Activated CD4-positive, alpha-beta T cell treated with anti-CD3 and anti-CD28 coated beads for 48 hours (primary cell): ENCODE results near the gene JAG2.

Source experiments
- DNase-seq: peaks from one replicate; pipeline ENCODE4 v3.0.0-alpha.2; 2020

Gene JAG2

DNA sequence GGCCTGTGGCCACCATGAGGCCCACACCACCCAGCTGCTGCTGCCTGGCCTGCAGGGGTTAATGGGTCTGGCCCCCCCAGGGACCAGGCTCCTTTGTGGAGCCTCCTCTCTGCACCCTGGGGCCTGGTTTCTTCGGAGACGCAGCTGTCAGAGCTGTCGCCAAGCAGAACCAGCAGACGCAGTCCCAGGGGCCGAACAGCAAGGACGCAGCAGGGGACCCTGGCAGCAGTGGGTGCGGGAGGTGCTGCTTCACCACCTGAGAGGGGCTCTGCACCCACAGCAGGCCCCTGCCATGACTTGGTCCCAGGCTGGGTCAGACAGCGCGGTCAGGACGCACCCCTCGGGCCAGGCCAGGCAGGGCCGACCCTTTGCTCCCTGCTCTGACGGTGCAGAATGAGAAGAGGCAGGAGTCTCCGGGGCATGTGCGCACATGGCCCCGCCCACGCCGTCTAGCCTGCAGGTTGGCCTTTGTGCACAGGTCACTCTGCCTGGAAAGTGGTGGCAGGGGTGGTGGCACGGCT, 30.5 kb downstream of the JAG2 start:
- no peak for DNase-seq

DNA sequence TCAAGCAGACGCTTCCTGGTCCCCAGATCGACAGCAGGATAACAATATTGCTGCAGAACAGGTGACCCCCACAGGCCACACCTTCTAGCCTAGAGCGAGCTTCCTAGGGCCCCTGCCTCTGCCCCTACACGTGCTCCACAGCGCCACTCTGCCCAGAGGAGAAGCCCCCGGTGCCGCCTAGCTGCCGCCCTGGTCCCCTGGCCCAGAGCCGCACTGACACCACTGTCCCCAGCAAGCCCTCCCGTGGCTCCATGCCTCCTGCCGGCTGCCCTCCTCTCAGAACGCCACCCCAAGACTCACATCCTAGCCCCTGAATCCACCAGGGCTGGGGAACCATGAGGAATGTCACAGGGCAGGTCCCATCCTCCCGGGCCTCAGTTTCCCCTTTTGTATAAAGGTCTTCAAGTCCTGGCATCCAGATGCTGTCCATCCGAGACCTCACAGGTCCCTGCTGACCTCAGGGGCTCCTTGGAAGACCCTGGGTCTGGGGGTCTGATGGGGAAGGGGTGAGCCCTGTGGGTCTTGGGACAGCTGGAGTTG, 31.0 kb downstream of the JAG2 start:
- DNase-seq = no peak

DNA sequence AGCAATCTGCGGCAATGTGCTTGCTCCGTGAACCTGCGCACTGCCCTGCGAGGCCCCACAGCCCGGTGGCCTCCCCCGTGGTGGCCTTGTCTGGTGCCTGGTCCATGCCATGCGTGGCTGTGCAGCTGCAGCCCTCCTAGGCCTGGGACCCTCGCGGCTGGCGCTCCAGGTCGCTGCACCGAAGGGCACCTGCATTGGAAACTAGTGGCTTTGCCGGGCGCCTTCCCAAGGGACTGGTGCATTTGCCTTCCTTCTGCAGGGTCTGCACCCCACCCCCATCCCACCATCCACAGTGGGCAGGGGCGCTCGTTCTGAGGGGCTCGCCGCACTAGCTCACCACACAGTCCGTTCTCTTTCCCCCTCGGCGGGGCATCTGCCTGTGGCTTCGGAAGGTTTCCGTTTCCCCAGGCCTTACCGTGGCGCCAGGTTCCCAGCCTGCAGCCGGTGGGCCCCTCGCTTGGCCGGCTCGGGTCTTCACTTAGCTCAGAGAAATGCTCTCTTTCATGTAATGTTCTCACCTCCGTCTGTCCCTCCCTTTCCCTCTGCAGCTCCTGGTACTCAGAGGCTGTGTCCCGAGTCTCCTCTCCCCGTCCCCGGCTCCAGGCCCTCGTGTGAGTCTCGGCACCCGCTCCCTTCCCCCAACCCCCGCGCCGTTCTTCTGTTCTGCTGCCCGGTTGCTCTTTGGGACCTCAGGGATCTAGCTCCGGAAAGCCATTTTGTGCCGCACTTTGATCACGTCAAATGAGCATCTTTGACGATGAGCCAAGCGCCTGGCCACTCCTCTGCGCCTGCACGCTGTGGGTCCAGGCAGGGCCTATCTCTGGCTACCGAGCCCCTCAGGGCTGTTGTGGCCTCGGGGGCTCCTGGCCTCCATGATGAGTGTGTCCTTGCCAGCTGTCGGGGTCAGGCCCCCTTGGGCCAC, 31.9 kb downstream of the JAG2 start:
- DNase-seq = no peak

DNA sequence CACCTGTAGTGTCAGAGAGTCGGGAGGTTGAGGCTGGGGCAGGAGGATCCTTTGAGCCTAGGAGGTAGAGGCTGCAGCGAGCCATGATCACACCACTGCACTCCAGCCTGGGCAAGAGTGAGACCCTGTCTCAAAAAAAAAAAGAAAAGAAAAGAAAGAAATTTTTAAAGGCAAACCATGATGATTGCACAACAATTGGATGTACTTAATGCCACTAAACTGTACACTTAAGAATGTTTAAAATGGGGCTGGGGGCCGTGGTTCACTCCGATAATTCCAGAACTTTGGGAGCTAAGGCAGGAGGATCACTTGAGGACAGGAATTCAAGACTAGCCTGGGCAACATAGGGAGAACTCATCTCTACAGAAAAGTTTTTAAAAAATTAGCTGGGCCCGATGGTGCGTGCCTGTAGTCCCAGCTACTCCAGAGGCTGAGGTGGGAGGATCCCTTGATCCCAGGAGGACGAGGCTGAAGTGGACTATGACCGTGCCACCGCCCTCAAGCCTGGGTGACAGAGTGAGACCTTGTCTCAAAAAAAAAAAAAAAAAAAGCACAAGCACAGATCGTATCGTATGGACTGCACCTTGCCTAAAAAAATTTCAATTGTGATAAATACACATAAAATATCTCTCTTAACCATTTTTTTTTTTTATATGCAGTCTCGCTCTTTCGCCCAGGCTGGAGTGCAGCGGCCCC, 32.7 kb downstream of the JAG2 start:
- DNase-seq = no peak

DNA sequence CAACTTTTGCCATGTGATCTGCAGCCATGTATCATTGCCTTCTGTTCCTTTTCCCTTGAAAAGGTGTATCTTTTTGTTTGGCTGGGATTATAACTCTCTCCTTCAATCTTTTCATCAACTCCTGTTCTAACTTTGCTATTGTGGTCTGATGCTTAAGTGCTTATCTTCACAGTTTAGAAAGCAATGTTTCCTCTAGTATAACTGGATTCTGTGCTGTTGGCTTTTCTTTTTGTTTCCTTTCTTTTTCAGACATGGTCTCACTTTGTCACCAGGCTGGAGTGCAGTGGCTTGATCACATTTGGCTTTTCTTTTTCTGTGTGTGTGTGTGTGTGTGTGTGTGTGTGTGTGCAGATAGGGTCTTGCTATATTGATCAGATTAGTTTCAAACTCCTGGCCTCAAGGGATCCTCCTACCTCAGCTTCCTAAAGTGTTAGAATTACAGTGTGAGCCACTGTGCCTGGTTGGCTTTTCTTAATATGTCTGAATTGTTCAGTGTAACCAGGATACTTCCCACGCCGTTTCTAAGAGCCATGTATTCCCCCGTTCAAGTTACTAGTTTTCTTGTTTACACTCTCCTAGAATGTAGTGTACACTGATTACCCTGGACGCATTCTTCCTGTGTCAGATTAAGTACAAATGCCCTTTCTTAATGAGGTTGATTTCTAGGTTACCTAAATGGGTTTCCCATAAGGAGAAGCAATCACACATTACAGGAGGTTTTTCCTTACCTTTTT, 35.5 kb downstream of the JAG2 start:
- DNase-seq = no peak

DNA sequence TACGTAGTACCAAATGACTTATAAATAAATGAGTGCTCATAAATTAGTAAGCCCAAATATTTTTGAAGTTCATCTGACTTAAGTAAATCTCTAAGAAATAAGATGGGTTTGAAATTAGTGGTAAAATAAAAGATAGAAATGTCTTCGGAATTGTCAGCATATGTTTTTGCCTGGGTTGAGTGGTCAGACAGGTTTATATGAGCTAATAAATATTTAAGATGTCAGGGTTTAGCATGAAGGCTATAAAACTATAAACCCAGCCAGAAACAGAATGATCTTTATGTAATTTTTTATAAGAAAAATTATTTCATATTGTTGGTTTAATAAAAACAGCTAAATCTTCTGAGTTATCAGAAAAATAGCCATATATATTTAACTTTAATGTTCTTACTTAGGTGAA, 37.3 kb downstream of the JAG2 start:
- no peak for DNase-seq

DNA sequence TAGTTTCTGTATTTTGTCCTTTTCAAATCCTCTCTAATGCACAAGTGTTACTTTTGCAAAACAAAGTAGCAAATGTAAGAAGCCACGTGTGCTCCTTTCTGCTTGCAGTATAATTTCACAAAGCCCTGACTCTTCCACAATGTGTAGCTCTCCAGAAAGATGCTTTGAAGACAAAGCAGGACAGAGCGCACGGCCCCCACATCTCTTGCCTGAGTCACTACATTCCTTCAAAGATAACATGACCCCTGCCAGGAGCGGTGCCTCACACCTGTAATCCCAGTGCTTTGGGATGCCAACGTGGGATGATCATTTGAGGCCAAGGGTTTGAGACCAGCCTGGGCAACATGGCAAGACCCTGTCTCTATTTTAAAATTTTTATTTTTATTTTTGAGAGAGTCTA, 40.5 kb downstream of the JAG2 start:
- DNase-seq = no peak

DNA sequence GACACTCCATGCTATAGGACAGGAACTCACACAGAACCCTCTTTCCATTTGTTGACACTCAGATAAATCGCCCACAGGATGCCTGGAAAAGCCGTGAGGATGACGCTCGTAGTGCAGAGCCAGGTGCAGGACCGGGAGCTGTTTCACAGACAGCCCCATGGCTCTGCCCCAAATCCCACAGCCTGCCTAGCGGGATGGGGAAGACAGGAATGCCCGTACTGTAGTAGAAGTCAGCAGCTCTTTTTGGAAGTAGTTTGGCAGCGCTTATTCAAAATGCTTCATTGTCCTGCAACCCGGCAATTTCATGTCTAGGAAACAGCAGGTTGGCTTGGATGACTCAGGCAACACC, 41.6 kb downstream of the JAG2 start:
- DNase-seq = no peak

DNA sequence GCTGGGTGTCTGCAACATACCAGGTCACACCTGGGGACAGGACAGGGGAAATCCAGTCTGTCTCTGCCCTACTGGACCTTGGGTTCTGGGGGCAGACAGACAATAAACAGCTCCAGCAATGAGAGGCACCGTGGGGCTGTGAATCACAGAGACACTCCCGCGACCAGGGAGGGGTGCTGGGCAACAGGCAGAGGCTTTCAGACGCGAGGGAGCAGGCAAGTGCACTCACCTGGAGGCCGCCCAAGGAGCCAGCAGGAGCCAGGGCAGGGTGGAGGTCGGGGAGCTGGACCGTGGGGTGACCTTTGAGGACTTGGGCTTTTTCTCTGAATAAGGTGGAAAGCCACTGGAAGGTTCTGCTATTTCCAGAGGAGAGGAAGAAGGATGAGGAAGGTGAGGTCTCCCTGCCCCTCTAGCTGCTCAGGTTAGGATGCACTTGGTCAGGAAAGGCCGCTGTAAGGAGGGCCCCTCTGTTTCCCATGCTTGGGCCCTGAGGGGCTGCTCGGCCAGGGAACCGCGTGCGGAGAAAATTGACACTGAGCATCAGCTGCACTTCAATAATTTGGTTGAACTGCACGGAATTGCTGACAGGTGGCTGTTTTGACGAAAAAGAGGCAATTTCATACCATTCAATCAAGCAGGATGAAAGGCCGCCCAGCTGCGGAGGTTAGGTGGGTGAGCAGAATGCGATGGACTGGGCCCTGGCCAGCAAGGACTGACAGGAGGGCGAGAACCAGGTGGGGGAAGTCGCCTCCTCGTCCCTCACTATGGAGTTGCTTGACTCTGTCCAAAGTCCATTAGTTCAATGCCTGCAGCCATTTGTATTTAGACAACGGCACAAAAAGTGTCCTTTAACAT, 42.2 kb downstream of the JAG2 start:
- no peak for DNase-seq

DNA sequence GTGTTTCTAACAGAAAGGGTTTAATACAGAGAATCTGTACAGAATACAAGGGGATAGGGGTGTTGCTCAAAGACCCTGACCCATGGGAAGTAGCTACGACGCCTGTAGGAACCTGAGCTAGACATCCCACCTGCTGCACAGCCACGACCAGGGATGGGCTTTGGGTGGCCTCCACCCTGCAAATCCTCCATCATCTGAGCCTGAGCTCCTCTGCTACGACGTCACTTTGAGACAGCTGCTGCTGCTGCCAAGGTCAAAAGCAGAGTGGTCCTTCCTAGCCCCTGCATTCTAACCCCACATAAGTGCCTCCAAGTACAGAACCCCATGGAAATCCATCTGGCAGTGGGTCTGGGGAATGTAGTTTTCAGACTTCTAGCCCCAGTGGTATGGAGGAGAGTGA, 43.8 kb downstream of the JAG2 start:
- no peak for DNase-seq

DNA sequence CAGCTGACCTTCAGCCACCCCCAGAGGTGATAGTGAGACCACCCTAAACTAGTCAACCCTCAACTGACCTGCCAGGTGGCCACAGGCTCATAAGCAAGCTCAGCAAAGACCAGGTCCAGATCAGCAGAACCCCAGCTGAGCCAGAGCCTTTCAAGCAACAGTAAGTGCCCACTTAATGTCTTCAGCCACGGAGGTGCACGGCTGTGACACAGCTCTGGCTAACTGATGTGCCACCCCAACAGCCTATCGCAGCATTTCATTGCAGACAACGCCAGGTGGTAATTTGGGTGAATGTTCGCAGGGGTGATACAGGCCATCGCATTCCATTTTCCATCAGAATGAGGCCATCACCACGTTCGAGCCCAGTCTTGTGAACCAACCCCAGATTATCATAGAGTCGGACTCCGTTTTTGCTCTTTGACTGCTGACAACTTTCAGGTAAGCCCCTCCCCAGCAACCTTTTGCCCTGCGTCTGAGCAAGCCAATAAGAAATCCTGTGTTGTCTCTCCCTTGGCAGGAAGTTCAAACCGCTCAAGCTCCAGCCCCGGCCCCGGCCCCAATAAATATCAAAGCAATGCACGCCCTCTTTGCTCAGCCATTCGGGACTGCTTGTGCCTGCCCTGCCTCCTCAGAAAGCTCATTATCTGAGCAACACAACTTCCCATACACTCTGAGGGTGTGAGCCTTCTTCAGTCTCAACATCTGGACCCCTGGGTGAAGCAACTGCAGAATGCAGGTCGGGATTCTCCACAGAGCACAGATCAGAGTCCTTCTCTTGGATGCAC, 44.4 kb downstream of the JAG2 start:
- DNase-seq = no peak

DNA sequence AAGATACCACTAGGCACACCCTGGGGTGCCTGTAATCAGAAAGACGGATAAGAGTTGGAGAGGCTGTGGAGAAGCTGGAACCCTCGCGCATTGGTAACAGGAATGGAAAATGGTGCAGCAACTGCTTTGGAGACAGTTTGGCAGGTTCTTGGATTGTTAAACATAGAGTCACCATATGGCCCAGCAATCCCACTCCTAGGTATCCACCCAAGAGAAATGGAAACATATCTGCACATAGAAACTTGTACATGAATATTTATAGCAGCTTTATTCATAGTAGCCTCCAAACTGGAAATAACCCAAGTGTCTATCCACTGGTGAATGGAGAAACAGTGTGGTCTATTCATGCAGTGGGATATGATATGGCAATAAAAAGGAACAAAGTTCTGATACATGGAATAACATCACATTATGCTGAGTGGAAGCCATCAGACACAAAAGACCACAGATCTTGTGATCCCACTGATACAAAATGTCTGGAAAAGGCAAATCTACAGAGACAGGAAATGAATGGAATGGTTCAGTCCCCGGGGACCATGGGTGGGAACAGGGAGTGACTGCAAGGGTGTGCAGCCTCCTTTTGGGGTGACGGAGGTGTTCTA, 45.4 kb downstream of the JAG2 start:
- DNase-seq = no peak

DNA sequence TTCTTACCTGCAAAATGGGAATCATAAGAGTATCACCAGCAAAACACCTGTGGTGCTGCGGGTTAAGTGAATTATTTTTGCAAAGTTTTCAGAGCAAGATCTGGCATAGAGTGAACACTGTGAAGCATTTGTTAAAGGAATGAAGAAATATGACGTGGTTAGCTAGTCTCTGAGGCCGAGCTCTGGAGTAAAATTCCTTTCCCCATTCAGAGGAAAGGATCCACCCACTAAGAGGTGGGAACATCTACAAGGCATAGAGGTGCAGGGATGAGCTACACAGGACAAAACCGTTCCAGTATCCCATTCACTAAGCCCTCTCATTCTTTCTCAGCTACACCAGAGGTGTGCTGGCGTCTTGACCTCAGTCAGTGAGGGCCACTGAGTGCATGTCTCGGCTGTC, 48.5 kb downstream of the JAG2 start:
- no peak for DNase-seq

DNA sequence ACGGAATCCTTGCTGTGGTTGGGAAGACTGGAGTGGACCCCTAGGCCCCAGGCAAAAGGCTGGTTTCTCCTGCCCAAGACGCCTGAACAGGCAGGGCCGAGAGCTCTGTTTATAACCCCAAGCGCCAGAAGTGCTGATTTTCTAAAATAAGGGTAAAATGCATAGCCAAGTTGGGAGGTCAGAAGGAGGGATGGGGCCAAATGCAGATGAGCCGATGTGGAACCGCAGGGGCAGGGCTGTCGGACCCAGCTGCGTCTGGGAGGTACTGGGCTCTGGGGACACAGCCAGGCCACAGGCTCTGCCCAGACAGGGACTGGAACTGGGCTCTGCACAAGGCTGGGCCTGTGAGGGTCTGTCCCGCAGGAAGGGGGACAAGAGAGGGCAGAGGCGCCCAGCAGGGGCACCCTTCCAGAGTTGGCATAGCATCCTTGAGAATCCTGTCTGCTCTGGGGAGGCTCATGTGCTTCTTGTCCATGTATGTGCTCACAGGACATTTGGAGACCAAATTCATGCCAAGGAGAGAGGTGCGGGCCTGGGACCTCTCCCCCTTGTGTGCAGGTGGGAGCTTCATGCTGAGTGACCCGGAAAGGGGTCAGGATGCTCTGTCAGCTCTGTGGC, 49.1 kb downstream of the JAG2 start:
- no peak for DNase-seq

DNA sequence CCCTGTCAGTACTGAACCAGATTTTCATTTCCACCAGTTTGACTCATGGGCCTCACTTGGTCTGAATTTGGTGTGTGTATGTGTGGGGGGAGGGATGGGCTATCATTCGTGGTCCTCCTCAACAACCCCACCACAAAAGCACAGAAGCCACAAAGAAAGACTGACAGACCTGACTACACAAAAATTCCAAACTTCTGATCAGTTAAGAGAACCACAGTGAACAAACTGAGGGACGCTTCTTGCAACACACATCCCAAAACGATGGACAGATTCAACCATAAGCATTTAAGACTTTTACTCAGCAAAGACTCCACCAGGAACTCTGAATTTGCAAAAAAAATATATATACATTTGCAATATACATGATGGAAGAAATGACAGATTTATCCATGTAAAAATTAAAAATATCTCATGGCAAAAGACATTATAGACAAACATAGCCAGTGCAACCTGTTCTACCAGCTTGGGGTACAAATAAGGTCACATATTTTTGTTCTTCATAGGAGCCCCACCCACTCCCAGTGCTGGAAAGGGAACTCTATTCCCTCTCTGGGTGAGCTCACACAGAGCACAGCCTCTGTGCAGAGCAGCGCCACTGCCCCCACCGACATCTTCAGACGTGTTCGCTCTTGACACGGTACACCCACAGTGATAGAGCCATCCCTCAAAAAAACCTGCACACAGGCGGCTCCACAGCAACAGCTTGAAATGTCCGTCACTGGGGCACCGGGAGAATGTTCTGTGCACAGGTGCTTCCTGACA, 49.7 kb downstream of the JAG2 start:
- no peak for DNase-seq

DNA sequence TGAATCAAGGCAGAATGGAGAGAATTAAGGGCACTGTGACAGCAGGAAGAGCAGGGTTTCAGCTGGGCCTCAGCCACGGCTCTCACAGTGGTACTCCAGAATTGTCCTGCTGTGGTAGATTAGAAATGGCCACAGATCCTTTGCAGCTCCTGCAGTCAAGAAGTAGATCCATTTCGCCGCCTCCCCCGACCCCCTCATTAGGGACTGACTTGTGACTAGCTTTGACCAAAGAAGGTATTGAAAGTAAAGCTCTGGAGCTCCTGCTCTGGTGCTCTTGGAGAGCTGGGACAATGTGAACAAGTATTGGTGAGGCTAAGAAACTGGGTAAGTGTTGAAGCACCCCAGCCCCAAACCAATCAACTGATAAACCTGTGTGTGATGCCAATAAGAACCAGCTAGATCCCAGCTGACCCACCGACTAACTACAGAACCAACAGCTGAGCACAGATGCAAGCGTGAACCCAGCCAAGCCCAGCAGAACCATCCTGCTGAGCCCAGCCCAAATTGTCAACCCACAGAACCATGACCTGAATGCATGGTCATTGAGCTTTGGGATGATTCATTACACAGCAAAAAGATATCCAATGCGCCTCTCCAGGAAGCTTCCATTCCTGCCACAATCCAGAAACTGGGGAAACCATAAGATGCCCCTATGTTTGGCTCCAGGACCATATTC, 50.7 kb downstream of the JAG2 start:
- no peak for DNase-seq

DNA sequence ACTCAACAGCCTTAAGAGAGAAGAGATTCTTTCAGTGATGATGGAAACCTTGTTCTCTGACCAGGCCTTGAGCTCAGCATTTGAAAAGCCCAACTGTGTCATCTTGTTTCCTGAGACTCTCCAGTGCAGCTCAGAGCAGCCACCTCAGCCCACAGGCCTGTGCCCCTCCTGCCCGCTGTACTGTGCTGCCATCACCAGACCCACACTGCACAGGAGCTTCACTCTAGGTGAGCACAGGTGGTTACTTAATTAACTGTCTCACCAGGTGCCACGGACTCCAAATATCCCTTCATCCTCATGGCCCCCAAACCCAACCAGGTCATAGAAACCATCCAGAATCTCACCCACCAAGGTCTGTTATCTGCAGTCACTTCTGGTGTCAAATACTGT, 51.3 kb downstream of the JAG2 start:
- DNase-seq = no peak

DNA sequence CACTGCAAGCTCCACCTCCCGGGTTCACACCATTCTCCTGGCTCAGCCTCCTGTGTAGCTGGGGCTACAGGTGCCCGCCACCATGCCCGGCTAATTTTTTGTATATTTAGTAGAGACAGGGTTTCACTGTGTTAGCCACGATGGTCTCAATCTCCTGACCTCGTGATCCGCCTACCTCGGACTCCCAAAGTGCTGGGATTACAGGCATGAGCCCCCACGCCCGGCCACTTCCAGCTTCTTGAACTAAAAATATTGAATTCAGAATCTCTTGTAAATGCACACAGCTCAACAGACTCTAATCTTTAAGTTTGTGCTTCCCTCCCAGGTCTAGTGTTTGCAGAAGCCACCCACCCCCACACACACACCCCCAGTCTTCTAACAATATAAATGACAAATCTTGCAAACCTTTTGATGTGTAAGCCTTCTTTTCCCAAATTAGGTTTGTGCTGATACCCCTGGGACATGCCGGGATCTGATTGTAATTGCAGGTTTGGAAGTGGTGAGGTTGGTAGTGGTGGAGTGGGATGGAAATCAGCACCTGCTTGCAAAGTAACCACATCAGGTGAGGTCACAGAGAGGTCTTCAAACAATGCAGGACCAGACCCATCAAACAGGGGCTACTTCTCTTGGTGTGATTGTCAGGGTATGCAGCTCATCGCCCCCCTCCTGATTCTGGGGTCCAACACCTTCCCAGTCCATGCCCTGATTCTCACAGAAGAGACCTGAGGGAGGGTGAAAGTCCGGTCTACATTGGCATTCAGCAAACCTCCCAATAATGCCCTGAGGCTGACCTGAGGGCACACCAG, 51.9 kb downstream of the JAG2 start:
- DNase-seq = no peak
